GM18909 (cell line): ENCODE results near the gene ADAMTSL1.

Source experiments
- ATAC-seq: cut with Tn5 transposase; IDR thresholded peaks from one replicate; pipeline ENCODE4 v1.9.1; 2021; ENCODE audit warnings: mild to moderate bottlenecking; ENCODE audit not compliant: unreplicated experiment, poor library complexity

ADAMTSL1 gene

GRCh38 chr9:18549772-18550171, 75.8 kb downstream of the ADAMTSL1 start:
- ATAC-seq = no peak

DNA sequence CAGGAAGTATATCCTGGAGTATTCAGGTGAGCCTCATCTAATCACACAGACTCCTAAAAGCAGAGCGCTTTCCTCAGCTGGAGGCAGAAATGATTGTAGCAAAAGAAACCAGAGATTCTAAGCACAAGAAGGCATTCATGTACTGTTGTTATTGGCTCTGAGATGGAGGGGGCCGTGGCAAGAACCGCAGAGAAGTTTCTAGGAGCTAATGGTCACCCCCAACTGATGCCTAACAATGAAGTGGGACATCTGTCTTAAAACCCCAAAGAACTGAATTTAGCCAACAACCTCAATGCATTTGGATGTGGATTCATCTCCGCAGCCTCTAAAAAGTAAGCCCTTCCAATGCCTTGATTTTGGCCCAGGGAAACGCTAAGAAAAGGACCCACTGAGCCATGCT, 76.3 kb downstream of the ADAMTSL1 start:
- no peak for ATAC-seq

DNA sequence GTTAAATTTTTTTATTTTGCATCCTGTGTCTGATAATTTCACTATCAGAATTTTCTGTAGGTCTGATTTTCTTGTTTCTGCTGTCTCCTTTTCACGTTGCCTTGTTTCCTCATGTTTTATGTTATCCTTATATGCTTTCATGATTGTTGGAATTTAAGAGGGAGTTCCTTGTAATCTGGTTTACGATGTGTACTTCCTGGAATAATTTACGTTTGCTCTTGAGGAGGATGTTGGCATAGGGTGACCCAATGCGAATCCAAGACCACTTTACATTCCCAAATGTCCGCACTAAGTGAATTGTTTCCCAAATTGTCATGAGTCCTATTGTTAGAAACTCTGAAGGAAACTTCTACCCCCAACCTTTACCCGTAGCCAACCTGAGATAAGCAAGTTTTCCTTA, 80.3 kb downstream of the ADAMTSL1 start:
- ATAC-seq = no peak

GRCh38 chr9:18555105-18555883, 81.3 kb downstream of the ADAMTSL1 start:
- no peak for ATAC-seq

DNA sequence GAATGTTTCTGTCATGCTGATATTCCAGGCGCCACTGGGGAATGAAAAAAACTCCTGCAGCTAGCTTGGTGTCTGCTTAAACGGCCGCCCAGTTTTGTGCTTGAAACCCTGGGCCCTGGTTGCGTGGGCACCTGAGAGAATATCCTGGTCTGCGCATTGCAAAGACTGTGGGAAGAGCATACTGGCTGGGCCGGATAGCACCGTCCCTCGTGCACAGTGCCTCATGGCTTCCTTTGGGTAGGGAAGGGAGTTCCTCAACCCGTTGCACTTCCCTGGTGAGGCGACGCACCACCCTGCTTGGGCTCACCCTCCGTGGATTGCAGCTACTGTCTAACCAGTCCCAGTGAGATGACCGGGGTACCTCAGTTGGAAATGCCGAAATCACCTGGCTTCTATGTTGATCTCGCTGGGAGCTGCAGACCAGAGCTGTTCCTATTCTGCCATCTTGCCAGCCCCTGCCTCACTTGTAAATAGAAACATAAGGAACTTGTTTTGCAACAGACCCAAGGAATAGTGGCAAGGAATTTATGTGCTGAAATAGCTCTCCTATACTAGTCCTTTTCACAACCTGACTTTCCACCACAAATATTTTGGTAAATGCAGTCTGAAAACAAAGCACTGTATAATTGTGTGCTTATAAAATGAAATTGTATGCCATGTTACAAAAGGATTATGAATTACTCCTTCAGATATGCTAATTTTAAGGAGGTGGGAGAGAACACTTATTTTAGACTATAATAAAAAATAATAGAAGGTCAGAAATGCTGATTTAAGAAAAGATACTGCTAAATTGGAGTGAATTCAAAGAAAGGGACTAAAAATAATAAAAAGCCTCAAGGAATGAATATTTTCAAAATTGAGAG, 90.3 kb downstream of the ADAMTSL1 start:
- ATAC-seq = no peak

GRCh38 chr9:18566121-18566520, 92.2 kb downstream of the ADAMTSL1 start:
- no peak for ATAC-seq

DNA sequence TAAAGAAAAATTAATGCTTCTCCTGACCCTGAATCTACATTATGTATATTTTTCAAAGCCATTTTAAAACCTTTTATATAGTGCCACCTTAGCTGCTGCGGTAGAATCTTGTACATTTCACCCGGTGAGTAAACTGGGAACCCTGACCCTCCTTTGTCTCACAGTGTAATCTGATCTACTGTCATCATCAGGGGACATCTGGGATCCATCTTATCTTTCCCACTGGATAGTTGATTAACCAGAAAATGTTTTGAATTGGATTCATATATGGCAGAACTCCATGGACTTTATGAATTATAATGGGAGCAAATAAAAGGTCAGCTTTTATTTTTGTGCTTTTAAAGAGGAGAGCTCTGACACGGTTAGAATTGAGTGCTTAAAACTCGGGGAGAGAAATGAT, 95.0 kb downstream of the ADAMTSL1 start:
- no peak for ATAC-seq

DNA sequence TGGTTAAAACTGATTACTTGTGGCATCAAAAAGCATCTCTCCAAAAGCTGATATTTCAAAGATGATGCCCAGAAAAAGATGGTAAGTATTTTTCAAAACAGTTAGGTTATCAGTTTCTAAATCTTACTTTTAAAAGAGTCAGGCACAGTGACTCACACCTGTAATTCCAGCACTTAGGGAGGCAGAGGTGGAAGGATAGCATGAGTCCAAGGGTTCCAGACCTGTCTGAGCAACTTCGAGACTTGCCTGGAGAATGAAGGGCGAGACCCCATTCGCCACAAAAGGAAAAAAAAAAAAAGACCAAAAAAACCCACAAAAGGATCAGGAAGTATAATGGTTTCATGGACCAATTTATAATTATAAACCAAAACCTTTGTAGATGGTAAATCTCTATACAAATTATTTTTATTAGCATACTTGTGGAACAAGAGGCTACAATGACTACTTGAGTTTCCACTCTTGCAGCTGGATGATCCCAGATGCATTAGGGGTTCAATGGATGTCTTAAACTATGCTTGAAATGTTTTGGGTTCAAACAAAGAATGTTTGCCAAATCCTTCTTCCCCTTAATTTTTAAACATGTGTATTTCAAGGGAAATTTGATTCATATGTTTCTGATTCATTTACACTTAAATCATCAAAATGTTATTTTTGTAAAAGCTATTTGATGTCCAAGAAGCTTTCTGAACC, 96.1 kb downstream of the ADAMTSL1 start:
- ATAC-seq = no peak

DNA sequence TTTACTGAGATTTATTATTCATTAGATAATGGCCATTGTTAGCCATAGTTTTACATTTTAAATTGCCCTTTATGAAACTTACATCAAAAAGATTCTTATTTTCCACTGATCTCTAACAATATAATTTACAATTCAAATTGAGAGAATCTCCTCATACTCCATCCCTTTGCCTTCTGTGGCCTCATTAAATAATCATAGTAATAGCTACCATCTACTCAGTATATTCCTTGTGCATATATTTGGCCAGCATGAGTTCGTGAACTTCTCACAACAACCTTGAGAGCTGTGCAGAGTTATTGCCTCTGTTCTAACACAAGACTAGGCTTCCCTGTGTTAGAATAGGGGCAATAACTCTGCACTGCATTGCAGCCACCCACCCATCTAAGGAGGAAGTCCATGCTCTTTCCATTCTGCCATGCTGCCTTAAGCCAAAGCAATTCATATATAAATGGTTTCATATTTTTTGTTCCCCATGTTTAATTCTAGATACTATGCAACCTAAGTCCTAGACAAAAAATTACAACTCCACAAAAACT, 99.1 kb downstream of the ADAMTSL1 start:
- no peak for ATAC-seq

DNA sequence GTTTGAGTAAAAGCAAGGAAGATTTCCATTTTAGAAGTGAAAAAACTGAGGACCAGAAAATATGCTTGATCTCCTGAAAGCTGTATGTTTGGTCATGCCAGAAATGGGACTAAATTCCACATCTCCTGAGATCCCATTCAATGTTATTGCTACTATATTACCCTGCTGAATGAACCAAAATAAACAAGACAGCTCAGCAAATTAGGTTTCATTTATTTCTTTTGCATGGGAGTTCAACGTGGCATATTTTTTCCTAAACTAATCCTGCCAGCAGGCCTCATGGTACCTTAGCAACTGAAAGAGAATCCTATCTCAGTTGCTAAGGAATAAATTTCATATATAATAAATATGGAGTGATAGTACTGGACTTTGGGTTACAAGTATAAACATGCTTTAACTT, 101.7 kb downstream of the ADAMTSL1 start:
- ATAC-seq = no peak

DNA sequence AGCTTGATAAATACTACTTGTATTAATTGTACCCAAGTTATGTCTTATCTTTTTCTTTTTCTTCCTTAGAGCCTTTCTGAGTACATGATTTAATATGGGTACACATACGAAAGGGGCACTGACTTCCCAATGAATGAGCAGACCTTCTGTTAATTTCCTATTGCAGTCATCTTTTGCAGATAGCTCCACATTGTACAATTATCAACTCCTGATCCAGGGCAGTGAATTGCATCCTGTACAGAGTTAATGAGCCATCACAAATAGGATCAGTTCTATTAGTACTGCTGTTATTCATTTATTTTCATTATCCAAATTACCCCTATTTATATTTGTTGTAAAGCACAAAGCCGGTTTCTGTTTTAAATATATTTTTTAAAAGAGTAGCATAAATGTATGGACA, 105.6 kb downstream of the ADAMTSL1 start:
- ATAC-seq = no peak

DNA sequence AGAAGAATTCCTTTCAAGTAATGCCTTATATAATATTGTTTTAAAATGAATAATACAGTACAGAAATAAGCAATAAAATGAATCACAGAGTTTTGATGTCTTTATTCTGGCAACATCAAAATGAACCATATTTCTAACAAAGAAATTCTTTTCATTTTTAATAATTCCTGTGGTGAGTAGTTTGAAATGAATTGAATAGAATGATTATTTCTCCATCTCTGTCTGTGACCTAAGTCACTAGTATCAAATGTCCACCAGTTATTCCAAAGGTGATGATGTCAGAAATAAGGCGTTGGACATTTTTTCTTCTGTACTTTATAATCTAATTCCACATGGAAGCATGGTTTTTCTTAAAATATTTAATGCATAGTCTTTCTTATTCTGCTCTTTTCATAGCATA, 106.2 kb downstream of the ADAMTSL1 start:
- ATAC-seq = no peak

DNA sequence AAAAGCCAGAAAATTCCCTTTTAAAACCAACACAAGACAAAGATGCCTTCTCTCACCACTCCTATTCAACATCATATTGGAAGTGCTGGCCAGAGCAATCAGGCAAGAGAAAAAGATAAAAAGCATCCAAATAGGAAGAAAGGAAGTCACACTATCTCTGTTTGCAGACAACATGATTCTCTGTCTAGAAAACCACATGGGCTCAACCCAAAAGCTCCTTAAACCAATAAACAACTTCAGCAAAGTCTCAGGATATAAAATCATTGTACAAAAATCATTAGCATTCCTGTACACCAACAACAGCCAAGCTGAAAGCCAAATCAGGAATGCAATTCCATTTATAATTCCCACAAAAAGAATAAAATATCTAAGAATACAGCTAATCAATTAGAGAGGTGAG, 112.0 kb downstream of the ADAMTSL1 start:
- no peak for ATAC-seq

DNA sequence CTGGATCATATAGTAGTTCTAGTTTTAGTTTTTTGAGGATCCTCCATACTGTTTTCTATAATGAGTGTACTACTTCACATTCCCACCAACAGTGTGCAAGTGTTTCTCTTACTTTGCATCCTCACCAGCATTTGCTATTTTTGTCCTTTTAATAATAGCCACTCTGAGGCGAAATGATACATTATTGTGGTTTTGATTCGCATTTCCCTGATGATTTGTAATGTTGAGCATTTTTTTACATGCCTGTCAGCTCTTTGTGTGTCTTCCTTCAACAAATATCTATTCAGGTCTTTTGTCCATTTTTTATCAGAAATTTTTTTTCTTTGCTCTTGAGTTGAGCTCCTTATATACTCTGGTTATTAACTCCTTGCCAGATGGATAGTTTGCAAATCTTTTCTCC, 114.0 kb downstream of the ADAMTSL1 start:
- no peak for ATAC-seq

GRCh38 chr9:18591261-18591660, 117.3 kb downstream of the ADAMTSL1 start:
- ATAC-seq = no peak

DNA sequence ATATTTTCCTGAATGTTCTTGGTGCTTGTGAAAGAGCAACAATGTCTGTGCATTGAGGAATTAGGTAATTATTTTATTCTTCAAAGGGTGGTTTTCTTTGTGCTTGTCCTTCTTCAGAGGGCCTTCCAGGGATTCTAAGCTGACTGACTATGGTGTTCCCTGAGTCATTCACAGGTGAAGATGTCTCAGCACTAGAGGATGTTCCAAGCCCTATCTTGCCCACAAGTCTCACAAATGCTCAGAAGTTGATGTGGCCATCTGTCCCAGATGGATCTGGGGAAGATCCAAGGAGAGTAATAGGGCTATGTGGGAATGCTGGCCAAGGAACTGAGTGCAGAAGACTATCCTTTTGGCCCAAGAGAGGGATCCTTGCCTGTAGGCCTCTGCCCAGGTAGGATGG, 120.9 kb downstream of the ADAMTSL1 start:
- ATAC-seq = no peak

DNA sequence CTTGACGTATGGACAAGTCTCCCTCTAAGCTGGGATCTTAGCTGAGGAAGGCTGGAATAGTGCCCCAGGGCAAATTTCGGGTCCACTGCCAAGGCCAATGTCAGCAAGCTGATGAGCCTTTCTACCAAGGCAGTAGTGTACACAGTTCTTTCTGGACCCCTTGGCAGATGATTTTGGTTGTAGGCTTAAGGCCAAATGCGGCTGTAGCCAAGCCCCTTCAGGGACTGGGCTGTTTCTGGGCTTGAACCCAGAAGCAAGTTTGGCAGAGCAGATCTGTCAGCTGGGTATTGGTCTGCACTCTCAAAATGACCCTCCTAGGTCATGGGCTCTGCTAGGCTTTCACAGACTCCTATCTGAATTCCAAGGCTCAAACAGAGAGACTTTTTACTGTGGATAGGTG, 121.6 kb downstream of the ADAMTSL1 start:
- no peak for ATAC-seq

GRCh38 chr9:18596920-18597319, 123.0 kb downstream of the ADAMTSL1 start:
- no peak for ATAC-seq

- no peak for ATAC-seq
Observed at GRCh38 chr9:18598969-18599368, 125.0 kb downstream of the ADAMTSL1 start.

DNA sequence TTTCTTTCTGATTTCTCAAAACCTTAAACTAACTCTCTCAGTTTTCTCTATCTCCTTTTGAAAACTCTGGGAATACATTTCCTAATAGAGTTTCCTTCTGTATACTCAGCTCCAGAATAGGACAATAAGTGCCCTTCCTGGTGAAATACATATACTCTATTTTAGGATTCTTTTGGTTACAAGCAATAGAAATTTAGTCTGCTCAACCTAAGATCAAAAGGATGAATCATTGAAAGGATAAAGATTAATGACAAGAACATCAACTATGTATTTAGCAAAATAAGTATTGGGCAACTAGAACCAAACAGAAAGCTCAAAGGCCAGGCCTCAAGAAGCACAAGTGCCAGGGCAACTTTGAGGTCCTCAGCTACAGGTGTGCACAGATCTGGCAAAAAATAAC, 127.1 kb downstream of the ADAMTSL1 start:
- no peak for ATAC-seq

DNA sequence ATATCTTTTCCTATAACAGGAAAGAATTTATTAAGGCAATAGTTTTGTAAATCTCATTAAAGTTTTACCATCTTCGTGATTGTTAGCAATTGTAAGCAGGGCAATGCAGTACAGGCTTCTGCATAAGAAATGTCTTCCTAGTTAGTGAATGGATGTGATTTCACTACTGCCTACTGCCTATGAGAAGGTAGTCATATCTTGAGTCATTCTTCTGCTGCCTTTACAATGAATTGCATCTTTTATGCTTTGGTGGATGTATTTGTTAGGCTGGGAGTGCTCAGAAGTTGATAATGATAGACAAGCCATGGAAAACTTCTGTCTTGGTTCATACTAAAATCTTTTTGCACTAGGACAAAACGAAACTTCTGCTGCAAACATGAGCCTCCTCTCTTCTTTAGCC, 128.0 kb downstream of the ADAMTSL1 start:
- ATAC-seq = no peak
